K562 (cell line): ENCODE data around the gene PCK1. TPM values are rescaled to one million over a fixed set of nuclear protein-coding genes. Genes with fewer than 3 reads are reported as not detected.

Experiments
- ATAC-seq: fragments of 200-7000 bp; cut with Tn5 transposase; 3 replicates; pipeline ENCODE4 v1.9.1; 2020; ENCODE audit warnings: moderate library complexity
- BruUV-seq: library from RNA; stranded (reverse); fragments of 400-500 nt; replicated peaks from 2 replicates; lab custom pipeline; 2021; lab: Mats Ljungman, UMichigan
- CTCF ChIA-PET: fragments of 300-600 bp; formaldehyde crosslinking; extraction: SDS; loops from one replicate; lab custom pipeline; 2021; ENCODE audit warnings: low intra/inter-chr PET ratio; lab: Yijun Ruan, JAX
- POLR2A ChIA-PET: fragments of 300-600, 350-650 bp; sonication (Branson Sonifier 250); formaldehyde crosslinking; extraction: SDS; loops from one replicate; lab custom pipeline; 2021; ENCODE audit warnings: antibody characterized with exemption, inconsistent platforms; lab: Yijun Ruan, JAX
- DNase-seq, 4 experiments: peaks; one replicate each; pipeline versions ENCODE4 v3.0.0 to v3.0.0-alpha.2; 2011 to 2018; ENCODE audit warnings: low spot score in 3 of 4, mixed read lengths in 3 of 4; ENCODE audit errors: extremely low read depth in 1 of 4
- FAIRE-seq: peaks from 2 replicates; lab custom pipeline; 2011; peaks lifted over from hg19 to GRCh38; lab: Jason Lieb, UNC
- H2AFZ ChIP-seq: 2 replicates; pipeline ENCODE4 v1.6.0; 2011; ENCODE audit warnings: low read depth, low read length, control low read depth, inconsistent platforms
- H3K27ac ChIP-seq: fragments of 200-600 bp; 3 replicates; pipeline ENCODE4 v1.8.0; 2011; ENCODE audit warnings: low read depth, mild to moderate bottlenecking, control low read depth, inconsistent platforms, low read length, moderate library complexity, mixed read lengths; ENCODE audit errors: extremely low read depth
- H3K27me3 ChIP-seq, 2 experiments: fragments of 300-600 bp in 1 of 2; 2 replicates in 1 of 2; 3 replicates in 1 of 2; pipeline versions ENCODE4 v1.6.0 to v1.8.0; 2011; ENCODE audit warnings: inconsistent platforms in 2 of 2, low read length in 2 of 2, mild to moderate bottlenecking in 1 of 2, mixed read lengths in 1 of 2, moderate library complexity in 1 of 2; ENCODE audit not compliant: control insufficient read depth in 2 of 2, insufficient read depth in 2 of 2
- H3K36me3 ChIP-seq: fragments of 300-600 bp; 3 replicates; pipeline ENCODE4 v1.8.0; 2011; ENCODE audit warnings: mild to moderate bottlenecking, low read length, inconsistent platforms; ENCODE audit not compliant: control insufficient read depth, insufficient read depth
- H3K4me1 ChIP-seq, 2 experiments: fragments of 200-600 bp in 1 of 2; replicated peaks in 1 of 2; 2 replicates in 1 of 2; 3 replicates in 1 of 2; pipeline versions ENCODE4 v1.5.1 to v1.8.0; 2011; ENCODE audit warnings: inconsistent platforms in 2 of 2, low read length in 2 of 2, mild to moderate bottlenecking in 1 of 2, mixed read lengths in 1 of 2, moderate library complexity in 1 of 2; ENCODE audit not compliant: control insufficient read depth in 2 of 2, insufficient read depth in 2 of 2
- H3K4me2 ChIP-seq: 2 replicates; pipeline ENCODE4 v1.6.1; 2011; ENCODE audit warnings: low read length, control low read depth, inconsistent platforms, mixed read lengths; ENCODE audit not compliant: insufficient read depth
- H3K4me3 ChIP-seq: fragments of 200-600 bp; sonication (generic), shearing (Covaris generic); 2 replicates; pipeline ENCODE4 v1.5.1; 2016; ENCODE audit warnings: control low read depth, inconsistent platforms
- H3K79me2 ChIP-seq: fragments of 200-600 bp; 3 replicates; pipeline ENCODE4 v1.8.0; 2011; ENCODE audit warnings: low read length, inconsistent platforms; ENCODE audit not compliant: control insufficient read depth, insufficient read depth
- H3K9ac ChIP-seq, 2 experiments: 2 replicates each; pipeline versions ENCODE4 v1.6.0 to v1.6.1; 2011; ENCODE audit warnings: low read depth in 2 of 2, low read length in 2 of 2, control low read depth in 1 of 2, inconsistent platforms in 1 of 2, mild to moderate bottlenecking in 1 of 2, mixed read lengths in 1 of 2; ENCODE audit not compliant: insufficient read depth in 1 of 2
- H3K9me1 ChIP-seq: one replicate; pipeline ENCODE4 v1.6.0; 2011; ENCODE audit warnings: inconsistent platforms, mild to moderate bottlenecking, low read length, moderate library complexity; ENCODE audit not compliant: control insufficient read depth, insufficient read depth
- H3K9me3 ChIP-seq: replicated peaks from 2 replicates; pipeline ENCODE4 v1.5.1; 2011; ENCODE audit warnings: low read depth, low read length, inconsistent platforms; ENCODE audit not compliant: control insufficient read depth, insufficient read depth
- H4K20me1 ChIP-seq: replicated peaks from 2 replicates; pipeline ENCODE4 v1.6.1; 2011; ENCODE audit warnings: low read length, inconsistent platforms, mixed read lengths; ENCODE audit not compliant: control insufficient read depth, insufficient read depth
- CBX1 ChIP-seq: sonication (generic); IDR thresholded peaks from 2 replicates; pipeline ENCODE4 v1.6.1; 2016; ENCODE audit warnings: antibody characterized with exemption, low read depth, mild to moderate bottlenecking
- ELF4 ChIP-seq: fragments of 450-650 bp; formaldehyde crosslinking; IDR thresholded peaks from 2 replicates; pipeline ENCODE4 v1.4.0; 2022; ENCODE audit warnings: missing genetic modification characterization
- HINFP ChIP-seq: fragments of 450-650 bp; conservative IDR thresholded peaks from 2 replicates; pipeline ENCODE4 v1.6.1; 2016; ENCODE audit warnings: missing genetic modification characterization, low read depth, mild to moderate bottlenecking, control low read depth, missing compliant biosample characterization
- KAT2B ChIP-seq: IDR thresholded peaks from one replicate; pipeline ENCODE4 v1.6.1; 2012; ENCODE audit warnings: low read depth, mild to moderate bottlenecking, control low read depth, inconsistent platforms, low read length, moderate library complexity
- LCOR ChIP-seq: sonication (generic); formaldehyde crosslinking; IDR thresholded peaks from 2 replicates; pipeline ENCODE4 v1.8.0; 2022; ENCODE audit warnings: mild to moderate bottlenecking, missing genetic modification reagents
- MECOM ChIP-seq: fragments of 250-450 bp; sonication (Bioruptor Pico); IDR thresholded peaks from 2 replicates; pipeline ENCODE4 v1.8.0; 2022; ENCODE audit warnings: inconsistent platforms
- RAD21 ChIP-seq, 2 experiments: fragments of 250-450 bp in 1 of 2; fragments of 450-650 bp in 1 of 2; sonication (Bioruptor Pico) in 1 of 2; formaldehyde crosslinking in 1 of 2; IDR thresholded peaks in 1 of 2; conservative IDR thresholded peaks in 1 of 2; 2 replicates each; pipeline versions ENCODE4 v1.4.0 to v1.8.0; 2020 to 2022; ENCODE audit warnings: mild to moderate bottlenecking in 2 of 2, moderate library complexity in 1 of 2
- RAD51 ChIP-seq: fragments of 450-650 bp; IDR thresholded peaks from 2 replicates; pipeline ENCODE4 v1.7.1; 2016; ENCODE audit warnings: low read depth, mild to moderate bottlenecking, borderline replicate concordance
- SIN3B ChIP-seq: fragments of 450-650 bp; IDR thresholded peaks from 2 replicates; pipeline ENCODE4 v1.6.1; 2017; ENCODE audit warnings: low read depth, mild to moderate bottlenecking, moderate library complexity
- SMARCC2 ChIP-seq: fragments of 450-650 bp; IDR thresholded peaks from 2 replicates; pipeline ENCODE4 v1.6.1; 2017; ENCODE audit warnings: antibody characterized with exemption, moderate library complexity, mild to moderate bottlenecking, low read depth
- SNRNP70 ChIP-seq: fragments of 200-400 bp; formaldehyde crosslinking; optimal IDR thresholded peaks from 2 replicates; pipeline ENCODE3; 2017; ENCODE audit warnings: low read depth, low read length
- TGIF2 ChIP-seq: sonication (generic); formaldehyde crosslinking; IDR thresholded peaks from 2 replicates; pipeline ENCODE4 v1.8.1; 2022; ENCODE audit warnings: mild to moderate bottlenecking, missing genetic modification reagents, moderate library complexity
- YBX1 ChIP-seq: fragments of 450-650 bp; IDR thresholded peaks from 2 replicates; pipeline ENCODE4 v1.7.1; 2016; ENCODE audit warnings: mild to moderate bottlenecking
- ZC3H8 ChIP-seq: fragments of 450-650 bp; IDR thresholded peaks from 2 replicates; pipeline ENCODE4 v1.6.1; 2017
- ZFPM2 ChIP-seq: fragments of 250-450 bp; sonication (Bioruptor Pico); IDR thresholded peaks from 2 replicates; pipeline ENCODE4 v1.5.1; 2022; ENCODE audit warnings: mild to moderate bottlenecking
- ZNF449 ChIP-seq: fragments of 250-450 bp; sonication (Bioruptor Pico); IDR thresholded peaks from 2 replicates; pipeline ENCODE4 v1.8.0; 2022; ENCODE audit warnings: moderate library complexity, mild to moderate bottlenecking, inconsistent platforms
- WGBS: fragments of 100-300 bp; shearing (Covaris generic); methylation state at CpG from one replicate; pipeline ENCODE4 v1.1.6; 2016; ENCODE audit warnings: low coverage, mixed read lengths; ENCODE audit not compliant: insufficient coverage; ENCODE audit errors: missing lambda C conversion rate; 5-methylcytosine and 5-hydroxymethylcytosine counted together
- in situ Hi-C: fragments of 300-500 bp; cut with MboI; formaldehyde crosslinking; loops from 4 replicates; pipeline ENCODE4 v1.15.0; 2018; ENCODE audit warnings: inconsistent platforms, mixed read lengths
- intact Hi-C: fragments of 100-400 bp; cut with micrococcal nuclease; formaldehyde crosslinking; loops from 2 replicates; pipeline ENCODE4 v1.14.2; 2022
- polyA plus RNA-seq, 8 experiments: library from polyadenylated mRNA; depleted of rRNA in 4 of 8; stranded (reverse) in 5 of 8; unstranded in 3 of 8; fragments of >200 nt; fragmentation: Nextera tagmentation in 2 of 8; fragmentation: Illumina TruSeq in 1 of 8; extraction: Ambion mirVana in 2 of 8; extraction: Trizol in 1 of 8; gene quantifications; 2 replicates each; pipeline versions ENCODE4 v1.2.1 to v1.2.3, GENCODE V29; 2011 to 2014; ENCODE audit warnings: inconsistent platforms in 1 of 8, missing spikeins in 1 of 8
- total RNA-seq, 7 experiments: library from RNA; depleted of rRNA in 6 of 7; stranded (reverse); fragments of >200 nt in 6 of 7; fragmentation: Illumina TruSeq in 2 of 7; extraction: Trizol in 2 of 7; gene quantifications; 2 replicates each; pipeline versions ENCODE4 v1.2.1 to v1.2.3, GENCODE V29; 2011 to 2021; ENCODE audit warnings: low replicate concordance in 1 of 7
- TF ChIP-seq, protein P1 (sequence below): fragments of 200-800 bp; sonication (Bioruptor generic); IDR thresholded peaks from 2 replicates; pipeline ENCODE4 v1.6.1; 2017; ENCODE audit warnings: missing genetic modification characterization, missing compliant biosample characterization

The PCK1 gene
- total and polyA plus RNA-seq, 9 of the 15 experiments (the other 6 are each of a cell fraction or from before 2014, with no cell fraction given), result 0.05 to 0.73 (median 0.15) TPM

- TF ChIP-seq SIN3B (no peak), KAT2B (no peak)
These were observed 54.5 kb downstream of the PCK1 start (continued) for GRCh38 chr20:57615445-57615811.

DNA sequence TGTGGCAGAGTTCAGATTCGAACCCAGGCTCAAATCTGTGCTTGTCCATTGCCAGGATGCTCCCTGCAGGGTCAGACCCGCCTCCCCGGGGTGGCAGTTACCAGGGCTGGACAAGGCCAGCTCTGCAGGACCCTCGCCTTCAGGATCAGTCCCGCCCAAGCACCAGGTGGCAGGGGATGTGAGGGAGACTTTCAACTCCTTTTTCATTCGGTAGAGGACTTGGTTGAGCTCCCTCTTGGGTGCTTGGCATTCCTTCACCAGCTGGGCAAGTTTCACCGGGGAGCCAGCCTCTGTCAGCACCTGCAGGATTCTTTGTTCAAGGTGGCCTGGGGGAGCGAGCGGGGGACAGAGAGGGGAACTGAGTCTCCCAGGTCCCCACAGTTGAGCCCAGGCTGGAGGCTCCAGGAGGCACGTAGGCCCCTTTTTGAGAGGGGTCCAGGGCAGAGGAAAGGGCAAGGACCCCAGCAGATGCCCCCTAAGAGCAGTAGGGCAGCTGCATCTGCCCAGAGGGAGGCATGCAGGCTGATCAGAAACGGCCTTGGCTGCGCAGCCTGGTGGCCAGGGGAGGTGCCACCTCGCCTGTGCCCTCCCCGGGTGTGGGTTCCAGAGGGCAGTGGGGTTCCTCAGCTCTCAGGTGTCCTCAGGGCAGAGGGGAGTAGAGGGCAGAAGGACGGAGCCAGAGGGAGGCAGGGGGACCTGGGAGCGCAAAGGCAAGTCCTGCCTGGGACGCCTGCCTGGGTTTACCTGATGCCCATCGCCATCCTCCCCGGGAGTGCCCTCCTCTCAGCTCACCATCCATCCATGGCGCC is 55.4 kb downstream of the PCK1 start:
- no peaks in the 10 kb centered on the region for H3K9me1 ChIP-seq
- no peak for DNase-seq
- H2AFZ ChIP-seq, result no peak overlapping the region
- BruUV-seq, result no TSS peak
- no peak overlapping the region for H3K4me3 ChIP-seq
- H3K79me2 ChIP-seq, result no peaks in the 10 kb centered on the region
- no peak overlapping the region for H3K27ac ChIP-seq
- H4K20me1 ChIP-seq, result peaks cover 15% of the 10 kb centered on the region
- 3% methylated on average over 20 of the region's 20 CpGs for WGBS
- CTCF ChIA-PET, result no interaction called here
- in situ Hi-C loops, result loop anchor here (25.0 kb wide), 1 partner anchor 596 kb away; no protein-coding TSS in a partner anchor
- H3K4me2 ChIP-seq, result no peak overlapping the region
- POLR2A ChIA-PET, result interaction anchor here (0.5 to 1.3 kb wide), 5 partner anchors 10 to 820 kb away, joined by 3 read pairs; no protein-coding TSS in a partner anchor
- peaks cover 22 to 83% of the 10 kb centered on the region in 2 experiments; a peak in 4 of 5 replicates for H3K27me3 ChIP-seq
- H3K4me1 ChIP-seq, result peaks cover 0 to 3% of the 10 kb centered on the region in 2 experiments; a peak in 4 of 5 replicates
- no peak for ATAC-seq
- no peaks in the 10 kb centered on the region for H3K9me3 ChIP-seq
- FAIRE-seq, result no peak
- no peak overlapping the region for H3K9ac ChIP-seq
- no peak for TF ChIP-seq MECOM
- no peak for TF ChIP-seq TGIF2
- TF ChIP-seq SNRNP70, result no peak
- TF ChIP-seq YBX1, result no peak
- TF ChIP-seq SMARCC2, result no peak
- TF ChIP-seq, protein P1, sequence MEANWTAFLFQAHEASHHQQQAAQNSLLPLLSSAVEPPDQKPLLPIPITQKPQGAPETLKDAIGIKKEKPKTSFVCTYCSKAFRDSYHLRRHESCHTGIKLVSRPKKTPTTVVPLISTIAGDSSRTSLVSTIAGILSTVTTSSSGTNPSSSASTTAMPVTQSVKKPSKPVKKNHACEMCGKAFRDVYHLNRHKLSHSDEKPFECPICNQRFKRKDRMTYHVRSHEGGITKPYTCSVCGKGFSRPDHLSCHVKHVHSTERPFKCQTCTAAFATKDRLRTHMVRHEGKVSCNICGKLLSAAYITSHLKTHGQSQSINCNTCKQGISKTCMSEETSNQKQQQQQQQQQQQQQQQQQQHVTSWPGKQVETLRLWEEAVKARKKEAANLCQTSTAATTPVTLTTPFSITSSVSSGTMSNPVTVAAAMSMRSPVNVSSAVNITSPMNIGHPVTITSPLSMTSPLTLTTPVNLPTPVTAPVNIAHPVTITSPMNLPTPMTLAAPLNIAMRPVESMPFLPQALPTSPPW (CRISPR knock-in tag), result no peak
- no peak for TF ChIP-seq ZNF449
- TF ChIP-seq ELF4 (CRISPR knock-in tag), result no peak
- TF ChIP-seq LCOR (CRISPR knock-in tag), result no peak
- no peak for TF ChIP-seq ZFPM2 (CRISPR knock-in tag)
- no peak for TF ChIP-seq ZC3H8
- TF ChIP-seq CBX1, result no peak
- TF ChIP-seq HINFP (tag), result no peak
- TF ChIP-seq RAD21 (CRISPR knock-in tag; conservative IDR thresholded peaks at IDR 0.05 in 1 of 2, IDR thresholded peaks at IDR 0.05 in 1 of 2), result no peak
- no peak for TF ChIP-seq RAD51
- TF ChIP-seq, all 486 proteins: peak for 0
- H3K36me3 ChIP-seq, result no peaks in the 10 kb centered on the region
- intact Hi-C loops, result no loop called here
